NCI-H2196 (cell line): Measurements from ENCODE around the gene TMEM63C.

Source experiments
- DNase-seq: peaks from one replicate; lab custom pipeline; 2025; ENCODE audit not compliant: unreplicated experiment; lab: John Stamatoyannopoulos, UW

The TMEM63C gene

GRCh38 chr14:77220246-77221017 is 38.8 kb downstream of the TMEM63C start:
- DNase-seq, result no peak

DNA sequence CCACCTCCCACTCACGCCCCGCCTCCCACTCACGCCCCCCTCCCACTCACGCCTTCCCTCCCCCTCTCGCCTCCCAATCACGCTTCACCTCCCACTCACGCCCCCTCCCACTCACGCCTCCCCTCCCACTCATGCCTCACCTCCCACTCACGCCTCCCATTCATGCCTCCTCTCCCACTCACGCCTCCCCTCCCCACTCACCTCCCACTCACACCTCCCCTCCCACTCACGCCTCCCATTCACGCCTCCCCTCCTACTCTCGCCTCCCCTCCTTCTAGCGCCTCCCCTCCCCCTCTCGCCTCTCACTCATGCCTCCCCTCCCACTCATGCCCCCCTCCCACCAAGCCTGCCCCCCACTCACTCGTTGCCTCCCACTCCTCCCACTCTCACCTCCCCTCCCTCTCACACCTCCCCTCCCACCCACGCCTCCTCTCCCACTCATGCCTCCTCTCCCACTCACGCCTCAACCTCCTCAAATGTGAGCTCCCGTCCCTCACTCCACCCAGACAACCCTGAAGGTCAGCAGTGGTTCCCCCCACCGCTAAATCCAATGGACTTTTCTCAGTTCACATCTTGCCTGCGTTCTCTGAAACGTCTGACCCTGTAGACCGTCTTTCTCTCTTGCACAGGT is 39.8 kb downstream of the TMEM63C start:
- DNase-seq, result no peak

- DNase-seq, result no peak
Measured at GRCh38 chr14:77222546-77223225, 41.1 kb downstream of the TMEM63C start.

DNA sequence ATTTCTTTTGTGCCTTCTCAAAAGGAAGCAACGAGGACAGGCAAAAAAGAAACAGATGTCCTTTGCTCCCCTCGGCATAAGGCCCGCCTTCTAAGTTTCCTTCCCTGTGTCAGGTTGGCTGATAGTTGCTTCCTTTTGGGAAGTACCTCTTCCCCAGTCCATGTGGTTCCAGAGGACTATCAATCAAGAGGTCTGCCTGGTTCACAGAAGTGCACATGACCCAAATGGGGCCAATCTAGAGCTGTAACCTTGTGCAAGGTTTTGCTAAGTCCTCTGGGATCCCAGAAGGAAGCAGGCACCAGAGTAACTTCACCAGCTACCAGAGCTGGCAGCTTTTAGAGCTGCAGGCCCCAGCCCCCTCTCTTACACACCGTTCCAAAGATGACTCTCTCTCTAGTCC is 42.6 kb downstream of the TMEM63C start:
- DNase-seq, result no peak

GRCh38 chr14:77225254-77225653 is 43.7 kb downstream of the TMEM63C start:
- DNase-seq, result no peak

- DNase-seq, result no peak
Measured at GRCh38 chr14:77225892-77226557, 44.4 kb downstream of the TMEM63C start.

- no peak for DNase-seq
Measured at GRCh38 chr14:77228056-77228455, 46.5 kb downstream of the TMEM63C start.

DNA sequence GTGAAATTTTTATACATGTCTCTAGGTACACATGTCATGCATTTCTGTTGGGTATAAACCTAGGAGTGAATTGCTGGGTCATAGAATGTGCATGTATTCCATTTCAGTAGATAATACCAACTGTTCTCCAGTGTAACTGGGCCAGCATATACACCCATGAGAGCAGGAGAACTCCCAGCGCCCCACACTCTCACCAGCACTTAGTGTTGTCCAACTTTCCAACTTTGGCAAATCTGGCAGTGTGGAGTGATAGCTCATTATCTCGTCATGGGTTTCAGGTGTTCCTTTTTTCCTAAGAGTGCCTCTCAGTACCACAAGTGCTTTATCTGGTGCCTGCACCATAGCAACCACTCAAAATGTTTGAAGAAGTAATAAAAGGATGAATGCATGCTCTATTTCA is 49.3 kb downstream of the TMEM63C start:
- DNase-seq, result peak; percentile 38

- no peak for DNase-seq
Measured at GRCh38 chr14:77231721-77232120, 50.1 kb downstream of the TMEM63C start.

DNA sequence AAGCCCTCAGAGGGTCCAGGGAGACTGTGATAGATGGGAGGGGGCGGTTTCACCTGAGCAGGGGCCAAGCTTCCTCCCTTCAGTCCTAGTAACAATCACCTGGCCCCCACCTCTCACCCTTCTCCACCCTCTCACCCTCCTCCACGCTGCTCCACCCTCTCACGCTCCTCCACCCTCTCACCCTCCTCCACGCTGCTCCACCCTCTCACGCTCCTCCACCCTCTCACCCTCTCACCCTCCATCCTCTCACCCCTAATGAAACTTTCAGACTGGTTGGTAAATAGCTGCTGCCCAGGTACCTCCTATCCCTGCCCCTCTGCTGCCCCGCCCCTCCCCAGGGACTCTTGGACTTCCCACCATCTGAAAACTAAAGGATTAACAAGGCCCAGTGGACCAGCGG is 55.2 kb downstream of the TMEM63C start:
- DNase-seq, result no peak

- no peak for DNase-seq
Measured at GRCh38 chr14:77238356-77238755, 56.8 kb downstream of the TMEM63C start.

DNA sequence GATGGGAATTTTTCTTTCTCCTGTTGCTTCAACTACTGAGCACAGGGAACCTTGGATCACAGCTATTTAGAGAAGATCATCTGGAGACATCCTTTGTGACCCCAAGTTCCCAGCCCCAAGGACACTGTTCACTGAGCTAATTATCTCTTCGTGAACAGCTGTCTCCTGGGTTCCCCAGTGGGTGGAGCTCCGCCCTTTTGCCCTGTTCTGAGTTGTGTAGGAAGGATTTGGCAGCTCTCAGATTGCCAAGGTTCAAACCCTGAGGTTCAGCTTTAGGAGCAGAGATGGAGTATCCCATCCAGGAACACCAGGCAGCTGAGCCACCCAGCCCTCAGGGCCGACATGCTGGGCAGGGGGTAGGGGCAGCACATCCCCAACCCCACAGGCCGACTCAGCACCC is 57.4 kb downstream of the TMEM63C start:
- no peak for DNase-seq

DNA sequence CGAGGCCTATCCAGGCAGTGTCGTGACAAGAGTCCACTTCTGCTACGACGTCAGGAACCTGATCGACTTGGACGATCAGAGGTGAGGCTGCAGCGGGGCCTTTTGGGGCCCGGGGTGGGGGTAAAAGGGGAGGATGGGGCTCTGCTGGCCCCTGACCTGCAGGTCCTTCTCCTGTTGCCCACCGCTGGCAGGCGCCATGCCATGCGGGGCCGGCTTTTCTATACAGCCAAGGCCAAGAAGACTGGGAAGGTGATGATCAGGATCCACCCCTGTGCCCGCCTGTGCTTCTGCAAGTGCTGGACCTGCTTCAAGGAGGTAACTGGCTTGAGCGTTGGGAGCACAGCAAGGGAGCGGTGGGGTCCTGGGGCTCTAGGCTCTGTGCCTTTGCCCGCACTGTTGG is 57.8 kb downstream of the TMEM63C start:
- DNase-seq, result no peak

GRCh38 chr14:77240336-77240915 is 58.8 kb downstream of the TMEM63C start:
- no peak for DNase-seq

- no peak for DNase-seq
Measured at GRCh38 chr14:77241955-77242354, 60.4 kb downstream of the TMEM63C start.

DNA sequence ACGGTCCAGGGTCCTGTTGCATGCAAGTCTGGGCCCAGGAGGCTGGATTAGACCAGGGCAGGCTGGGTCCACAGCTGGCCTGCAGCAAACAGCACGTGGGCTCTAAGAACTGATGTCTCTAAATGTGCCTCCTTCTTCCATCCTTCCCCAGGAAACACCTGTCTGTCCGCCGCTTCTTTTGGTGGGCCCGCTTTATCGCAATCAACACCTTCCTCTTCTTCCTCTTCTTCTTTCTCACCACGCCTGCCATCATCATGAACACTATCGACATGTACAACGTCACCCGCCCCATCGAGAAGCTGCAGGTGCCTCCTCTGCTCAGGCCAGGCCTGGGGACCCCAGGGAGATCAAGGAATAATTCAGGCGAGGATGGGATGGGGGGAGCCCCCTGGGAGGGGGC is 61.2 kb downstream of the TMEM63C start:
- no peak for DNase-seq

DNA sequence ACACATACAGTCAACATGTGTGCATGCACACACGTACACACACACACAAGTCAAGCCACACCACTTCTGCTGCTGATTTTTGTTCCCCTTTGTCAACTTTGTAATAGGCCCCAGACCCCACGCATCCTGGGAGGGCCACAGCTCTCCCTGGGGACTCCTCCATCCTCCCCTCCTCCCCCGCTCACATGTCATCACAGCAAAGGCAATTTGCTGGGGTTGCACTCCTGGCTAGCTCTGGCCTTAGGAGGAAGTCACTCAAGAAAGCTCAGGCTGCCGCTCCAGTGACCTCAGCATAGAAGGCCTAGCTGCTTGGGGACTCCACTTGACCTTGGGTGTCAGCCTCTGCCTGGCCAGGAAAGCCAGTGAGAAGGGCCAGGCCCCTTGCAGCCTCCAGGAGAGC is 62.3 kb downstream of the TMEM63C start:
- no peak for DNase-seq

- DNase-seq, result no peak
Measured at GRCh38 chr14:77245820-77246219, 64.2 kb downstream of the TMEM63C start.

DNA sequence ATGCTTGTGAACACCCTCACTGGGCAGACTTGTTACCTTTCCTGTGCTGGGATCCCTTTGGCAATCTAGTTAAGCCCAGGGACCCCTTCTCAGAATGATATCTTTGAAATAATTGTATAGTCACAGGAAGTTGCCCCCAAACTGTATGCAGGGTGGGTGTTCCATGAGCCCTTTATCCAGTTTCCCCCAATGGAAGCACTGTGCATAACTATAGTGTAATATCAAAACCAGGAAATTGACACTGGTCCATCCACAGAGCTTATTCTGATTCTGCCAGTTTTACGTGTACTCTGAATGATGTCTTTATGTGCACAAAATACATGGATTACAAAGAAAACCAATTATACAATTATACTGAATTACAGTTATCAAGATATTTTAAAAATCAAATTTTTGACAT is 65.2 kb downstream of the TMEM63C start:
- no peak for DNase-seq

DNA sequence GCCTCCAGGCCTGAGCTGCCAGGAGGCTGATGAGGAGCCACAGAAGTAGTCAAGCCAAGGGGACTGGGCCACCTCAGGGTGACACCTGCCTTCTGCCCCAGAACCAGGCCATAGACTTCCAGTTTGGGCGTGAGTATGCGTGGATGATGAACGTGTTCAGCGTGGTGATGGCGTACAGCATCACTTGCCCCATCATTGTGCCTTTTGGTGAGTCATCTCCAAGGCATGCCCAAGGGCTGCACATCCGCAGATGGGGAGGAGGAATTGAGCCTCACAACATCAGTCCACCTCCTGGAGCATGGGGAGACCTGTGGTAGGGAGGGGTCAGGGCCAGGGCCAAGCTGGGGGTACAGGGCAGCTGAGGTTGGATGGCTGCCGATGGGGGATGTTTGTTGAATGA is 67.1 kb downstream of the TMEM63C start:
- DNase-seq, result no peak

GRCh38 chr14:77249286-77249685 is 67.7 kb downstream of the TMEM63C start:
- no peak for DNase-seq
